ENCODE results near the gene LINC01488.

The LINC01488 gene

DNA sequence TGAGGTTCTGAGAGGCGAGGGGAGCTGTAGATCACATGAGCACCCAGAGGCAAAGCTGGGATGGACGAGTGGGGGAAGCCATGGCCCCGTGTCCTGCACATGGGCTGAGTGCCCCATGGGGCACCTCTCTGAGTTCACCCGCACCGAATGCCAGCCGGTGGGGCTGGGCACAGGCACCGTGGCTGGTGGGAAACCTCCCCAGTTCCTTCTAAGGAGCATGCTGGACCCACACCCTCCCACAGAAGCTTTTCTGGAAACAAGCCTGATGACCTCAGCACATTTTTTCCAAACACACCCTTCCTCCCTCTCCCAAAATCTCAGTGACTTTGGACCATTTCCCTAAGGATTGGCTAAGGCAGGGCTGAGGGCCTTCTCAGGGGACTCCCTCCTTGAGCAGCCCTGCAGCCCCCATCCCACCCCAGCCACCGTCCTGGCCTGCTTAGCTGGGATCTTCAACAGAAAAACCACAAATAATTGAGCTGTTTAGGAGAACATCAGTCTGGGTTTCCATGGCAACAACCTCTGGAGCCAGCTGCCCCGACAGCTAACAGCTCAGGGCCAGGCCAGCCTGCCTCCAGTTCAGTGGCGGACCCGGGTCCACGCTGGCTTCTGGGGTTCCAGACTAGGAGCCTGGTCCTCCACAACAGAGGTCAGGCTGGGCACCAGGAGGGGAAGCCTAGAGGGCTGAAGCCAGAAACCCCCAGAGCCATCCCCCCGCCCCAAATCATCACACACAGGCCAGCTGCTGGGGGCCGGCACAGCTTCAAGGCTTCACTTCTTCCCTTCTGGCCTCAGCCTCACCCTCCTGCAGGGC is 18.1 kb upstream of the LINC01488 start:
- no peaks in the 10 kb centered on the region for H3K4me1 ChIP-seq (ENCODE audit: control insufficient read depth, low read length)
- H4K20me1 ChIP-seq (ENCODE audit: control insufficient read depth, insufficient read depth, low read depth, low read length): no peaks in the 10 kb centered on the region
- H3K4me2 ChIP-seq (ENCODE audit: low read length): no peak overlapping the region
- no peaks in the 10 kb centered on the region for H3F3A ChIP-seq (ENCODE audit: control insufficient read depth, insufficient read depth)
- no peaks in the 10 kb centered on the region for H3K79me2 ChIP-seq (ENCODE audit: control insufficient read depth, low read length)
- H3K27ac ChIP-seq (ENCODE audit: low read depth, low read length): no peak overlapping the region
- no peaks in the 10 kb centered on the region for H3K27me3 ChIP-seq (ENCODE audit: control insufficient read depth, low read length)
- no peaks in the 10 kb centered on the region for H3K9me3 ChIP-seq (ENCODE audit: control insufficient read depth, insufficient read depth, low read length)
- no peaks in the 10 kb centered on the region for H3K9me2 ChIP-seq (replicated peaks; ENCODE audit: control insufficient read depth, low read length)
- no peak for TF ChIP-seq EZH2phosphoT487 (IDR thresholded peaks at IDR 0.05; ENCODE audit: borderline replicate concordance, low read length)
- TF ChIP-seq, protein P1, sequence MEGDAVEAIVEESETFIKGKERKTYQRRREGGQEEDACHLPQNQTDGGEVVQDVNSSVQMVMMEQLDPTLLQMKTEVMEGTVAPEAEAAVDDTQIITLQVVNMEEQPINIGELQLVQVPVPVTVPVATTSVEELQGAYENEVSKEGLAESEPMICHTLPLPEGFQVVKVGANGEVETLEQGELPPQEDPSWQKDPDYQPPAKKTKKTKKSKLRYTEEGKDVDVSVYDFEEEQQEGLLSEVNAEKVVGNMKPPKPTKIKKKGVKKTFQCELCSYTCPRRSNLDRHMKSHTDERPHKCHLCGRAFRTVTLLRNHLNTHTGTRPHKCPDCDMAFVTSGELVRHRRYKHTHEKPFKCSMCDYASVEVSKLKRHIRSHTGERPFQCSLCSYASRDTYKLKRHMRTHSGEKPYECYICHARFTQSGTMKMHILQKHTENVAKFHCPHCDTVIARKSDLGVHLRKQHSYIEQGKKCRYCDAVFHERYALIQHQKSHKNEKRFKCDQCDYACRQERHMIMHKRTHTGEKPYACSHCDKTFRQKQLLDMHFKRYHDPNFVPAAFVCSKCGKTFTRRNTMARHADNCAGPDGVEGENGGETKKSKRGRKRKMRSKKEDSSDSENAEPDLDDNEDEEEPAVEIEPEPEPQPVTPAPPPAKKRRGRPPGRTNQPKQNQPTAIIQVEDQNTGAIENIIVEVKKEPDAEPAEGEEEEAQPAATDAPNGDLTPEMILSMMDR (IDR thresholded peaks at IDR 0.05; ENCODE audit: low read depth, low read length, poor library complexity, severe bottlenecking): no peak
- no peak overlapping the region for H3K4me3 ChIP-seq (ENCODE audit: low read length)
- H3K36me3 ChIP-seq (ENCODE audit: control insufficient read depth, low read length): no peaks in the 10 kb centered on the region

DNA sequence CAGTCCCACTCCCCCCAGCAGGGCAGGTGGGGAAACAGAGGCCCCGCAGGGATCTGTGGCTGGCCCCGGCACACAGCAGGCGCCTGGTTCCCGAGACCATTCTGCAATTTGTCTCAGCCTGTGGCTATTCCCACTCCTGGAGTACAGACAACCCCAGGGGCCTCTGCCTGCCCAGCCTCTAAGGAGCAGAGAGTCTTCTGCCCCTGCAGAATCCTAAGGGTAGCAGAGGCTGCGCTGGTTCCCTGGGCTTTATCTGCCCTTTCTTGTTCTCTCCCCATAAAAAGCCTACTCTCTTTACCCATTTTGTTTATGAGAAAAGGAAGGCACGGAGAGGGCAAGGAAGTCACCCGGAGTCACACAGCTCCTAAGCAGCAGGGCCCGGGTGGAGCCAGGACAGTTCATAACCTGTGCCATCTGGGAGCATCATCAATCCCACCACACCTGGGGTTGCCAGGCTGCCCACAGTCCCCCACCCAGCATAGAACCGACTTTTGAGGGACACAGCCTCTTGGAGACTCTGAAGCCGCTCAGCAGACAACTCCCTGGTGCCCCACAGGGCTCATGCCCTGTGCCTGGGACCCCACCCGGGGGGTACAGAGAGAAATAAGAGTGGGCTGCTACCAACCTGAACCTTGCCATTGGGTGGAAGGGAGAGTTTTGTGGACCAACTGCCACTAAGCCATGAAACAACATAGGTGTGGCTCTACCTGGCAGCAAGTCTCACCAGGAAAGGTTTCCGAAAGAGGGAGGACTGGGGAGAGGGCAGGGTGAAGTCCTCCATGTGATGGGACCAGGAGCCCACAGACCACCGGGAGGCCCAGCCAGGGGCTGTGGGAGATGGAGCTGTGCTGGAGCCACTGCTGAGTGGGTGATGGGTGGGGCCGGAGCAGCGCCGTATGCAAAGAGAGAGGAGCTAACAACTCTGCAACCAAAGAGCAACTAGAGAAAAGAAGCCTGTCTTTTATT is 17.2 kb upstream of the LINC01488 start:
- no peaks in the 10 kb centered on the region for H3K27me3 ChIP-seq (ENCODE audit: control insufficient read depth, low read length)
- H3K4me3 ChIP-seq (ENCODE audit: low read length): no peak overlapping the region
- H3K9me2 ChIP-seq (replicated peaks; ENCODE audit: control insufficient read depth, low read length): no peaks in the 10 kb centered on the region
- H3K36me3 ChIP-seq (ENCODE audit: control insufficient read depth, low read length): no peaks in the 10 kb centered on the region
- H3K9me3 ChIP-seq (ENCODE audit: control insufficient read depth, insufficient read depth, low read length): no peaks in the 10 kb centered on the region
- TF ChIP-seq EZH2phosphoT487 (IDR thresholded peaks at IDR 0.05; ENCODE audit: borderline replicate concordance, low read length): no peak
- TF ChIP-seq, protein P1 (IDR thresholded peaks at IDR 0.05; ENCODE audit: low read depth, low read length, poor library complexity, severe bottlenecking): no peak
- H4K20me1 ChIP-seq (ENCODE audit: control insufficient read depth, insufficient read depth, low read depth, low read length): no peaks in the 10 kb centered on the region
- H3K79me2 ChIP-seq (ENCODE audit: control insufficient read depth, low read length): no peaks in the 10 kb centered on the region
- no peak overlapping the region for H3K27ac ChIP-seq (ENCODE audit: low read depth, low read length)
- no peaks in the 10 kb centered on the region for H3F3A ChIP-seq (ENCODE audit: control insufficient read depth, insufficient read depth)
- no peak overlapping the region for H3K4me2 ChIP-seq (ENCODE audit: low read length)
- H3K4me1 ChIP-seq (ENCODE audit: control insufficient read depth, low read length): no peaks in the 10 kb centered on the region

DNA sequence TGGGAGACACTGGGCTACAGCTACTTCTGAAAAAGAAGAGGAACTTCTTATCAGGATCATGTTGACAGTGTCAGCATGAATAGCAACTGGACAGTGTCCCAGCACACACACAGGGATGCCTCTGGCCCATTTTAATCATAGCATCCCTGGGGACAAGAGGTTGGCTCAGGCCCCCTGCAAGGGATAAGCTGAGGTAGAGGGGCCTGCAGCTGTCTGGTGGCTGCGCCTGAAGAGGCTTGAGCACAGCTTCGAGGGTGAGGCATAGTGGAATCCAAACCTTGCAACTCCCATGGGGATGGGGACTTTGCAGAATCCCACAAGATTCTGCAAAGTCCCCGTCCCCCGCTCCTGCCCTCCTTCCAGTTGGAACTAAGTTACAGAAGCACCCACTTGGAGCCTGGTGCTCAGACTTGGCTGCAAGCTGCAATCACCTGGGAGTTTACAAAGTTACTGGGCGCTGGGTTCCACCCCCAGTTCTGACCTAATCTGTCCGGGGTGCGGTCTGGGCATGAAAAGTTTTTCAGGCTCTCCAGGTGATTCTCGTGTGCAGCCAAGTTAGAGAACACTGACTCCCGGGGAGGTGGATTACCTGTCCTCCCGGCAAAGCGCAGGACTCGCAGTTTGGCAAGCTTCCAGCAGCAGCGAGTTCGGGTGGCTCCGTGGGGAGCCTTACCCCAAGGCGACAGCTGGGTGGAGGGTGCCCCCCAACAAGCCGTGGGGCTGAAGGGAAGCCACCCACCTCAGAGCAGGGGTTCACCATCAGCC is 16.0 kb upstream of the LINC01488 start:
- H3K9me2 ChIP-seq (replicated peaks; ENCODE audit: control insufficient read depth, low read length): no peaks in the 10 kb centered on the region
- H3K36me3 ChIP-seq (ENCODE audit: control insufficient read depth, low read length): no peaks in the 10 kb centered on the region
- no peaks in the 10 kb centered on the region for H3K79me2 ChIP-seq (ENCODE audit: control insufficient read depth, low read length)
- no peaks in the 10 kb centered on the region for H4K20me1 ChIP-seq (ENCODE audit: control insufficient read depth, insufficient read depth, low read depth, low read length)
- H3K4me3 ChIP-seq (ENCODE audit: low read length): no peak overlapping the region
- no peaks in the 10 kb centered on the region for H3F3A ChIP-seq (ENCODE audit: control insufficient read depth, insufficient read depth)
- H3K27ac ChIP-seq (ENCODE audit: low read depth, low read length): no peak overlapping the region
- TF ChIP-seq EZH2phosphoT487 (IDR thresholded peaks at IDR 0.05; ENCODE audit: borderline replicate concordance, low read length): no peak
- TF ChIP-seq, protein P1 (IDR thresholded peaks at IDR 0.05; ENCODE audit: low read depth, low read length, poor library complexity, severe bottlenecking): no peak
- no peaks in the 10 kb centered on the region for H3K4me1 ChIP-seq (ENCODE audit: control insufficient read depth, low read length)
- H3K4me2 ChIP-seq (ENCODE audit: low read length): no peak overlapping the region
- H3K9me3 ChIP-seq (ENCODE audit: control insufficient read depth, insufficient read depth, low read length): no peaks in the 10 kb centered on the region
- H3K27me3 ChIP-seq (ENCODE audit: control insufficient read depth, low read length): no peaks in the 10 kb centered on the region

Measured in DOHH2 (cell line).